Panc1 (cell line): ENCODE results near the gene RNF149. TPM values are rescaled to one million over a fixed set of nuclear protein-coding genes. Genes with fewer than 3 reads are reported as not detected.

Experiments used
- ATAC-seq: fragments of 200-7000 bp; cut with Tn5 transposase; 2 replicates; pipeline ENCODE4 v1.9.1; 2020; ENCODE audit warnings: mild to moderate bottlenecking, moderate library complexity
- BruUV-seq: library from RNA; stranded (reverse); fragments of 400-500 nt; replicated peaks from 2 replicates; lab custom pipeline; 2021; lab: Mats Ljungman, UMichigan
- CTCF ChIA-PET: fragments of 300-600 bp; sonication (Branson Sonifier 250); formaldehyde crosslinking; loops from one replicate; lab custom pipeline; 2022; ENCODE audit warnings: antibody characterized with exemption; lab: Charles Lee
- POLR2A ChIA-PET: fragments of 300-600 bp; sonication (Branson Sonifier 250); formaldehyde crosslinking; loops from one replicate; lab custom pipeline; 2022; ENCODE audit warnings: antibody characterized with exemption; lab: Charles Lee
- DNase-seq: peaks from one replicate; pipeline ENCODE4 v3.0.0-alpha.2; 2010; ENCODE audit warnings: low read depth, low spot score
- H3K27ac ChIP-seq: 2 replicates; pipeline ENCODE4 v1.5.1; 2011; ENCODE audit warnings: mild to moderate bottlenecking, low read length, inconsistent platforms
- H3K27me3 ChIP-seq: fragments of 200-500 bp; sonication (Bioruptor generic); 2 replicates; pipeline ENCODE4 v1.6.0; 2014; ENCODE audit warnings: low read length, inconsistent platforms; ENCODE audit not compliant: control insufficient read depth, insufficient read depth
- H3K36me3 ChIP-seq: fragments of 200-500 bp; sonication (Bioruptor generic); 2 replicates; pipeline ENCODE4 v1.5.1; 2014; ENCODE audit warnings: inconsistent platforms, mild to moderate bottlenecking, low read length, moderate library complexity; ENCODE audit not compliant: control insufficient read depth, insufficient read depth
- H3K4me1 ChIP-seq: 2 replicates; pipeline ENCODE4 v1.5.1; 2011; ENCODE audit warnings: inconsistent platforms, mild to moderate bottlenecking, low read length, moderate library complexity; ENCODE audit not compliant: control insufficient read depth, insufficient read depth
- H3K4me3 ChIP-seq, 2 experiments: 2 replicates each; pipeline ENCODE4 v1.5.1; 2011 to 2012; ENCODE audit warnings: low read depth in 2 of 2, low read length in 2 of 2, mild to moderate bottlenecking in 2 of 2, inconsistent platforms in 1 of 2, moderate library complexity in 1 of 2
- H3K9me3 ChIP-seq: fragments of 200-500 bp; sonication (Bioruptor generic); 2 replicates; pipeline ENCODE4 v1.5.1; 2014; ENCODE audit warnings: low read depth, mild to moderate bottlenecking, inconsistent platforms, low read length, moderate library complexity; ENCODE audit not compliant: control insufficient read depth, insufficient read depth
- CTCF ChIP-seq: fragments of 450-650 bp; IDR thresholded peaks from 2 replicates; pipeline ENCODE4 v1.5.1; 2017; ENCODE audit warnings: mild to moderate bottlenecking
- POLR2AphosphoS5 ChIP-seq: IDR thresholded peaks from 2 replicates; pipeline ENCODE4 v1.6.1; 2012; ENCODE audit warnings: mild to moderate bottlenecking, low read depth, low read length, moderate library complexity
- REST ChIP-seq, 2 experiments: IDR thresholded peaks; 2 replicates each; pipeline ENCODE4 v1.6.1; 2011 to 2012; ENCODE audit warnings: low read depth in 2 of 2, control low read depth in 1 of 2, low read length in 1 of 2, mild to moderate bottlenecking in 1 of 2, moderate library complexity in 1 of 2; ENCODE audit not compliant: insufficient read depth in 1 of 2
- SIN3A ChIP-seq: IDR thresholded peaks from 2 replicates; pipeline ENCODE4 v1.6.1; 2012; ENCODE audit warnings: low read depth, mild to moderate bottlenecking, low read length, moderate library complexity, borderline replicate concordance; ENCODE audit not compliant: insufficient read depth
- TCF7L2 ChIP-seq: IDR thresholded peaks from 2 replicates; pipeline ENCODE4 v1.6.1; 2011; ENCODE audit warnings: mild to moderate bottlenecking, low read depth, low read length, inconsistent platforms
- in situ Hi-C: cut with HindIII; loops from 2 replicates; pipeline ENCODE4 v1.10.0; 2016; ENCODE audit warnings: low sequenced_read_pairs, low pct_unique_long_range_greater_than_20kb
- intact Hi-C: fragments of 100-400 bp; cut with micrococcal nuclease; formaldehyde crosslinking; loops from one replicate; pipeline ENCODE4 v1.10.0; 2022; ENCODE audit not compliant: unreplicated experiment
- total RNA-seq: library from RNA; stranded (reverse); gene quantifications from one replicate; pipeline ENCODE4 v1.2.1, GENCODE V29; 2021; ENCODE audit not compliant: unreplicated experiment

RNF149 gene
- total RNA-seq, 1 experiment from 2014 or later: 29.9 TPM

- POLR2A ChIA-PET: interaction anchor here (0.8 kb wide), 1 partner anchor 17 kb away, joined by 3 read pairs; no protein-coding TSS in a partner anchor
- in situ Hi-C loops: no loop called here
Measured at GRCh38 chr2:101231937-101232730, 76.4 kb downstream of the RNF149 start.

More at GRCh38 chr2:101231937-101232730, 76.4 kb downstream of the RNF149 start:
- no TSS peak for BruUV-seq
- Histone ChIP-seq H3K9me3 (no peaks in the 10 kb centered on the region), H3K27me3 (no peaks in the 10 kb centered on the region), H3K36me3 (no peaks in the 10 kb centered on the region), H3K27ac (peak overlapping the region; percentile 26; the same call in 1 of the 2 replicates), H3K4me1 (0 out of 2 replicates have a peak, but pooled peaks cover 4% of the 10 kb centered on the region), H3K4me3 (peak overlapping the region; percentile 0 to 8; a peak in 1 of 4 replicates)
- intact Hi-C loops: no loop called here
- TF ChIP-seq POLR2AphosphoS5 (no peak), CTCF (no peak), REST (IDR thresholded peaks at IDR 0.05; ENCODE audit: insufficient read depth in 1 of 2, low read depth in 2 of 2, low read length in 1 of 2) (no peak), SIN3A (no peak), TCF7L2 (no peak)
- CTCF ChIA-PET: interaction anchor here (0.5 to 0.6 kb wide), 2 partner anchors 15 to 103 kb away, joined by 5 to 9 read pairs; no protein-coding TSS in a partner anchor
- DNase-seq (no peak), ATAC-seq (no peak)
